Measurements from ENCODE around the gene NDUFA6.

NDUFA6 gene

DNA sequence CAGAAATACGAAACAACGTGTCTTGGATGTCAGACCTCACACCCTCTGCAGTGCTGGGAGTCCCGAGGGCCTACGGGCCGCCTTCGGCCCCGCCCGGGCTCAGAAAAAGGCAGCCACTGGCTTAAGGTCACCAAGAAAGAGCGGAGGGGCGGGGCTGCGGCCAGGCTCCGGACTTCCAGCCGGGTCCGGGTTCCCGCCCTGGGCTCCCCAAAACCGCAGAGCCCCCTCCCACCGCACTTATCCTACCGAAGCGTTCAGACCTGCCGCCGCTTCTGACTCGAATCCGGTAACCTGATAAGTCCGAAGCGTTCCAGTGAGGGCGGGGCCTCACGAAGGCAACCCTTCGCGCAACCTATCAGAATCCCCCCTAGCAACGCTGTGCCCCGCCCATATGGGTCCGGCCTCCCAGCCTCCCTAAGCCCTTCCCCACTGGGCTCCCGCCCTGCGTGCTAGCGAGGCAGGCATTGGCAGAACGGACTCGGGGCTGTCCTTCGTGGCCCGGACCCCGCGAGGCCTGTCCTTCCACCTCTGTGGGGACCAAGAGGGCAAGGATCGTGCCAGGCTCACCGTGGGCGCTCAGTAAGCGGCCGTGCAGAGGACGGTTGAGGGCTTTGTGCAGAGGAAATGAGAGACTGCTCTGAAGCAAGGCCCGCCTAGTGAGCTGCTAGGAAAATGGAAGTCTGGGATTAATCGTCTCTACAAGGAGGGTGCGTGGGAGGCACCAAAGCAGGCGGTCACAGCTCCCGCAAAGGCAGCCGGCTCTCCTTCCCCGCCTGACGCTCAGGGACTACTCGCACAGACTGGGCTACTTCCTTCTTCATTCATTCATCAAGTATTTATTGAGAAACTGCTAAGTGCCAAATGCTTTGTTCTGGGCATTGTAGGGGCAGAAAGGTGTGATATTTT is 19.8 kb downstream of the NDUFA6 start, which contains the start of gene NAGA:
Gene NAGA (minus strand): TSS at position 296 of the 906 bp plus-strand sequence. CDS start 515 bp downstream, outside the sequence.
- DNase-seq (ENCODE audit: low read depth): peak; percentile 68

DNA sequence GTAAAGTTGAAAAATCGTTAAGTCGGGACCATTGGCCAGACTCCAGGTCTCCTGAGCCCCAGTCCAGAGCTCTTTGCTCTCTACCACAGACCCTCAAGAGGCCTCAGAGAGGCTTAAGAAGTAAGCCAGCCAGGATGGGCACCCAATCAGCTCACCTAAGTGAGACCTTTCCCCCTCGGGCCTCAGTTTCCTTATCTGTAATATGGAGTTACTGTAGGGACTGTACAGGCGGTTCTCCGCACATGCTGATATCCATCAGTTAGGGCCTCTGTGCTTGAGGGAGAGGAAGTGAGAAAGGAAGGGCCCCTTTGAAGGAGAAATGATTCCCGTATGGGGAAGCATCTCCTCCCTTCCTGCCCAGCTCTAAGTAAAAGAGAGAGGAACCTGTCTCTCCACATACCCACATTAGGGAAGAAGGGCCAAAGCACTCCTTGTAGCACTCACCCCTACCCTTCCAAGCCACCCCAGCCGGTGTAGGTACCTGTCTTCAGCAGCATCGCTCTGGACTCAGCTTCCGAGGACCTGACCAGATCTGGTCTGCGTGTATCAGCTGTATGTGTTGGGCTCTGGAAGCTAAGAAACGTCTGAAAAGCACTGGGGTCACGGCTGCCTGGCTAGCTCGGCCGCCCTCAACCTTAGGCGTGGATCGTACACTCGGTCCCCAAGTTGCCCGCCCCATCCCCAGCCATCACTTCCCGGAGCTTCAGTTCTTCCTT is 20.6 kb downstream of the NDUFA6 start:
- no peak for DNase-seq (ENCODE audit: low read depth)

DNA sequence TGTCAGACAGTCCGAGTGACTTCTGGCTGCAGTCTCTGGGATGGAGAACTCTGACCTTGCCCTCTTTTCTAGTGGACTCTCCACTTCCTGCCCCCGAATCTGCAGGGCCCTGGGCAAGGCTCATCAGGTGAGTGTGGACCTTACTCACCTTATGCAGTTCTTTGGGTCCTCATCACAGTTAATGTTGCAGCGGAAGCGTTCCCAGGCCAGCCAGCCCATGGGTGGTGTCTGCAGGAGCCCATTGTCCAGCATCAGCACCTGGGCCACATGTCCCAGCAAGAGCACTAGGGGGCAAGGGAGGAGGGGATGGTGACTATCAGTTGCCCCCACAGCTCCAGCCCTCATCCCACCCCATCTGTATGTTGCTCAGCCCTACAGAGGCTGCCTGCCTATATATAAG is 22.3 kb downstream of the NDUFA6 start:
- no peak for DNase-seq (ENCODE audit: low read depth)

DNA sequence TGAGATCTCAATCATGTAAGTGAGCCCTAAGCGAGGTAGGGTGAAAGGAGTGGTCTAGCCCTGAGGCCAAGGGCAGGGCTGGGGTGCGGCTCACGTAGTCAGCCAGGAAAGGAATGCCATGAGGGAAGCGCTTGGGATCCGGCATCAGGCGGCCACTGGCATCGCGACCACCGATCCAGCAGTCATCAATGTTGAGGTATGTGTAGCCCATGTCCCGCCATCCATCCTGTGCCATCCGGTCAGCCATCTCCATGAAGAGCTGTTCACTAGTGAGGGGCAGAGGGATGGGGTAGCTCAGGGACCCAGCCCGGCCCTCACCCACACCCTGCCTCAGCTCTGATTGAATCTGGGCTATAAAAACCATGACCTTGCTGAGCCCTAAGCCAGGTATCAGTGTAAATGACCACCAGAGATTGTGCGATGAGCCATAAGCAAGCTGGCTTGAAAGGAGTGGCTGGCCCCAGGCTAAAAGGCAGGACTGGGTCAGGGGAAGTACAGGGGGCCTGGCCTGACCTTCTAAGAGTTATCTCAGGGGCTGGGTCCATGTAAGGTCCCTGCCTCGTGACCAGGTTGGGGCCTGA is 22.8 kb downstream of the NDUFA6 start:
- DNase-seq (ENCODE audit: low read depth): no peak

DNA sequence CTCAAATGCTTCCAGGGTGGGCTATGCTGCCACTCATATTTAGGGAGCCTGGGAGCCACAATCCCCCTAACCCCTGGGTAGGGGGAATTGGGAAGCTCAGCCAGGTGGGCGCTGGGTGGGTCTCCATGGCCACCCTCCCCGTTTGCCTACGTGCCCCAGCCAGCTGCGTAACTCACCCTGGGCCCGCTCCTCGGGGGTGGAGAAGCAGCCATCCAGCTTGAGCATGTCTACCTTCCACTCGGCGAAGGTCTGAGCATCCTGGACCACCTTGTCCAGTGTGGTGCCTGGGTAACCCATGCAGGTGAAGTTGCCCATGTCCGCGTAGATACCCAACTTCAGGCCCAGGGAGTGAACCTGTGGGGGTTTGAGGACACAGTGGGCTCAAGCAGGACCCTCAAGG is 23.6 kb downstream of the NDUFA6 start:
- no peak for DNase-seq (ENCODE audit: low read depth)

DNA sequence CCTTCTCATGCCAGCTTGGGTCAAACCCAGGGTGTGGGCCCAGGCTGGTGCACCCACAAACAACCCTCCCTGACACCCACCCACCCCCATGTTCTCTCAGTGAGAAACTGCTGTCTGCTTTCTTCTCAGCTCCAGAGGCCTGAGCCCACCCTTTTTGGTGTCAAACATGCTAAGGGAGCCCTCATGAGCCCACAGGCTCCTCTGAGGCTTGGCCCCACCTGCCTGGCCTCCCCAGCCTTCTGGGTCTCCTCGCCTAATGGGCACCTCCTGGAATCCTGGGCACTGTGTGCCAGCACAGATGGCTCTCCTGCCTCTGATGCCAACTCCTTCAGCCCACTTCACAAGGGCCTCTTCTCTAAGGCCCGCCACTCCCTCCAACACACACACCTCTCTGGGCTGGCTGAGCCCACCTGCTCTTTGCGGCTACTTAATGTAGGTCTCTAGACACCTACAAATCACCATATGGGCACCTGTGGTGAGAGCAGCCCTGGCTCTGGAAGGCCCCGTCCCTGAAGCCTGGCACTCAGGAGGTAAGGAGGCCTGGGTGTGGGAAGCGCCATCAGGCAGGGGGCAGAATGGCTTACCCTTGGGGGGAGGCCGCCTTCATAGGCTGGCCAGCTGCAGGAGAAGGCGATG is 24.3 kb downstream of the NDUFA6 start:
- no peak for DNase-seq (ENCODE audit: low read depth)

DNA sequence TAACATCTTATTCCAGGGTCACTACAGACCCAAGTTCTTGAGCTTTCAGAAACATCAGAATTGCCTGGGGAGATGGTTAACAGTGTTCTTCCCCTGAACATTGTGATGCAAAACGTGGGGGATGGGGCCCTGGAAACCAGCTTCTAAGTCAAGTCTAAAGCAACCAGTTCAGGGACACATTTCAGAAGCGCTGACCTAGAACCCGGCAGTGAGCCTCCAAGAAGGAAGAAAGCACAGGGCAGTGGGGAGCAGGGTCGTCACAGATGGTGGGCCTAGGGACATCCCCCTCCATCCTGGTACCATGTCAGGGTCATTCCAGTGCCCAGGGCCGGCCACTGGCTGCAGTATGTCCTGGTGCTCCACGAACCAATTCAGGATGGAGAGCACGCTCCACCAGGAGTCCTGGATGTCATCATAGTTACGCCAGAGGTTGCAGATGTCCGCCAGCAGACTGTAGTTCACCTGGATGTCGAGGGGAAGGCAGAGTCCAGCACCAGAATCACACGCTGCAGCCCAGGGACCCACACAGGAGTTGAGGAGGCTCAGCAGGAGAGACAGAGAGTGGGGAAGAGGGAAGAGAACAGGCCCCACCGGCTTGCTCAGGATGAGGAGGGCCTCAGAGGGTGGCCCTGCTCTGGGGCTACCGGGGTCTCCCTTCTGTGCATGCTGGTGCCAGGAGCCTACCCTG is 25.0 kb downstream of the NDUFA6 start:
- DNase-seq (ENCODE audit: low read depth): no peak

DNA sequence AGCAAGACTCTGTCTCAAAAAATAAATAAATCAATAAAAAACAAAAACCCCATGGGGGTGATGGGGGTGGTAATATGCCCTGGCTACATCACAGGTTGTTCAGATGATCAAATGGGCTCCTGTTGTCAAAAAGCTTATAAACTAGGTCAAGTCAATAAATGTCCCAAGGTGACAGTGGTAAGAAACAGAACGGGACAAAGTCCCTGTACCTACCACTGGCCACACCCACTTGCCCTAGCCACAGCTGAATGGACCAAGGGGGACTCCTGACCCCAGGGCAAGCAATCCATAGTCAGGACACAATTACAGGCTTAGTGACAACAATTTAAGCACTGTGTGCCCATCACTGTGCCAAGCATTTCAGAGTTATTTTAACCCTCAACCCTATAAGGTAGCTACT is 25.9 kb downstream of the NDUFA6 start:
- no peak for DNase-seq (ENCODE audit: low read depth)

DNA sequence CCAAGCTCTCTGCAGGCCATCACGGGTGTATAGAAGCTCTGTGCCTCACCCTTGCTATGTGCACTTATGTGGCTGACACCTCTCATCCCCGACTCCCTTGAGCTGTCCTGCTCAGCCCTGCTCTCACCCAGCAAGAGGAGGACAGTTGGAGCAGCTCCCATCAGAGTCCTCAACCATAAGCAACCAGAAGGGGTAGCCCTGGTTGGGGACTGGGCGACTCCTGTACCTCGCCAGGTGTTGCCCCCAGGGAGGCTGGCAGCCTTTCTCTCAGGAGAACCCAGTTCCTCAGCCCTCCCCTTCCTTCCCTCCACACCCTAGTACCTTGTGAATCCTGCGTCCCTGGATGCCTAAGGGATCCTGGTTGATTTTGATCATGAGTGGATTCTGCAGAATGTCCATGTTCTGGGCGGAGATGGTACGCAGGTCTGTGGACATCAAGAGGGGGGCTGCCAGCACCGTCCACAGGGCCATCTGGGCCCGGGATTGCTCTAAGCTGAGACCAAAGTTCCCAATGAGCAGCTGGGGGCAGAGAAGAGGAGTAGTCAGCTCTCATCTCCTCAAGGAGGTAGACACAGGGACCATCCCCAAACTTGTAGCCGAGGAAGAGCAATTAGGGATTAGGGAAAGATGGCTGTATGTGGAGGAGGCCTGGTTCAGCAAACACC is 27.9 kb downstream of the NDUFA6 start:
- DNase-seq (ENCODE audit: low read depth): no peak

DNA sequence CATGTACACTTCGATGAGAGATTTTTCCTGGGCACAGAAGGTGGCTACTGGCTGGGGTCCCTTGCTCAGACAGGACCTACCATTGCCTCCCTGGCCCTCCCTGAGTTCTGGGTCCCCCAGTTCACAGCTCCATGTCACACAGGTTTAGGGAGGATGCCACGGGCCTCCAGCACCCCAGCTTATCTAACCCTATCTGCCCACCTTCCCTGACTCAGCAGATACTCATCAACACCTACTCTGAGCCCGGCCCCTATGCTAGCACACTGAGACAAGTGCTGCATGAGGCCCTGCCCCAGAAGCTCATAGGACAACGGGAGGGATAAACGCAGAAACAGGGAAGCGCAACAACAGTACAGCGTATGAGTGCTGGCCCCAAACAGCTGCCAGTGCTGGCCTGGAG is 29.5 kb downstream of the NDUFA6 start:
- no peak for DNase-seq (ENCODE audit: low read depth)

DNA sequence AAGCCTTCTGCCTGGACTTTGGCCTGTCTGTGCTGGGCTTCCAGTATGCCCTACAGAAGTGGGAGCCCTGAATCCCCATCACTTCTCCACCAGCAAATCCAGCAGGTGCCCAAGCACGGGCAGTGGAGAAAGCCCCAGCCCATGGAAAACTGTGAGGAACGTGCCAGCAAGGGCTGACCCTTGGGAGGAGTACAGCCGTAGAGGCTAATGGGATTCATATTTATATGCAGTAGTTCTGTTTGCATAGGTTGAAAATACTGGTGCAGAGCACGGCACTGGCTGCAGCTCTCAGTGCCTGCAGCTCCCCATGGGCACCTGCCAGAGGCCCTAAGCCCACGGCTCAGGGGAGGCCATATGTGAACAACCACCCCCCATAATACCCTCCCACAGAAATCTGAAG is 30.1 kb downstream of the NDUFA6 start:
- no peak for DNase-seq (ENCODE audit: low read depth)

DNA sequence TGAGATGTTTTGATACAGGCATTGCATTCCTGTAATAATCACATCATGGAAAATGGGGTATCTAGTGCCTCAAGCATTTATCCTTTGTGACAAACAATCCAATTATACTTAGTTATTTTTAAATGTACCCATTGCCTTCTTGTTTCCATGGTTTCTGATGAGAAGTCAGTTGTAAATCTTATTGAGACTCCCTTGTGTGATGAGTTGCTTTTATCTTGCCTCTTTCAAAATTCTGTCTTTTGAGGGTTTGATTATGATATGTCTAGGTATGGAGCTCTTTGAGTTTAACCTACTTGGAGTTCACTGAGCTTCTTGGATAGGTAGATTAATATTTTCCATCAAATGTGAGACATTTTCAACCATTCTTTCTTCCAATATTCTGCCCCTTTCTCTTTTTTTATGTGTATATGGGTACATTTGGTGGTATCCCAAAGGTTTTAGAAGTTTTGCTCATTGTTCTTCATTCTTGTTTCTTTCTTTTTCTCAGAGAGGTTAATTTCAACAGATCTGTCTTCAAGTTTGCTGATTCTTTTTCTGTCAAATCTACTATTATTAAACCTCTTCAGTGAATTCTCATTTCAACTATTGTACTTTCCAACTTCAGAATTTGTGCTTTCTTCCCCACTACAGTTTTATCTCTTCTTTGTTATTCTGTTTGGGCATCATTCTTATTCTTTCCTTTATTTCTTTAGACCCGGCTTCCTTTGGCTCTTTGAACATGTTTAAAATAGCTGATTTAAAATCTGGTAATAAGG is 33.6 kb downstream of the NDUFA6 start:
- no peak for DNase-seq (ENCODE audit: low read depth)

DNA sequence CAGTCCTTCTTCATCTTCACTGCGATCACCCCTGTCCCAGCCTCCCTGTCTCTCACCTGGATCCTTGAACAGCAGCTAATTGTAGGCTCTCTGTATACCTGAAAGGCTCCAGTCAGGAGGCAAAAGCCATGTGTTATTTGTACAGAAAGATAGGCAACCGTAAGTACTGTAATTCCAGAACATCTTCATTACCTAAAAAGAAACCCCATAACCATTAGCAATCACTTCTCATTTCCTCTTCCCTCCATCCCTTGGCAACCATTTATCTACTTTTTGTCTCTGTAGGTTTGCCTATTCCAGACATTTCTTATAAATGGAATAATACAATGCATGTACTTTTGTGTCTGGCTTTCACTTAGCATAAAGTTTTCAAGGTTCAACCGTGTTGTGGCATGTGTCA is 37.8 kb downstream of the NDUFA6 start:
- no peak for DNase-seq (ENCODE audit: low read depth)

DNA sequence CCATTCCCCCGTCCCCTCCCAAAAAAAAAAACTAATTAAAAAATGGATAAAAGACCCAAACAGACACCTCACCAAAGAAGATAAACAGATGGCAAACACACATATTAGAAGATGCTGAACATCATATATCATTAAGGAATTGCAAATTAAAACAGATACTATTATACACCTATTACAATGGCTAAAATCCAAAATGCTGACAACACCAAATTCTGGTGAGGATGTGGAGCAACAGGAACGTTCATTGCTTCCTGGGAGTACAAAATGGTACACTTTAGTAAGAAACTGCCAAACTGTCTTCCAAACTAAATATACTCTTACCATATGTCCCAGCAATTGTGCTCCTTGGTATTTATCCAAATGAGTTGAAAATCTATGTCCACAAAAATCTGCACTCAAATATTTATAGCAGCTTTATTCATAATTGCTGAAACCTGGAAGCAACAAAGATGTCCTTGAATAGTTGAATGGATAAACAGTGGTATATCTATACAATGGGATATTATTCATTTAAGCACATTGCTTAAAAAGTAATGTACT is 39.9 kb downstream of the NDUFA6 start:
- no peak for DNase-seq (ENCODE audit: low read depth)

DNA sequence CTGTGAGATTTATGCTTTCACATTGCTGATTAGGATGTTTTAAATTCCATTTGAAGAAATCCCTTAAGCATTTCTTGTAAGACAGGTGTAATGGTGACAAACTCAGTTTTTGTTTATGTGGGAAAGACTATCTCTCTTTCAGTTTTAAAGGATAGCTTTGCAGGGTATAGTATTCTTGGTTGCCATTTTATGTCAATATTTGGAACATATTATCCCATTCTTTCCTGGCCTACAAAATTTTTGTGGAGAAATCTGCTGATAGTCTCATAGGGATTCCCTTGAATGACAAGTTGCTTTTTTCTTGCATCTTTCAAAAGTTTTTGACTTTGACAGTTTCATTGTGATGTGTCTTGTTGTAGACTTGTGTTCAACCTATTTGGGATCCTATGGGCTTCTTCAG is 48.8 kb downstream of the NDUFA6 start:
- DNase-seq (ENCODE audit: low read depth): no peak

DNA sequence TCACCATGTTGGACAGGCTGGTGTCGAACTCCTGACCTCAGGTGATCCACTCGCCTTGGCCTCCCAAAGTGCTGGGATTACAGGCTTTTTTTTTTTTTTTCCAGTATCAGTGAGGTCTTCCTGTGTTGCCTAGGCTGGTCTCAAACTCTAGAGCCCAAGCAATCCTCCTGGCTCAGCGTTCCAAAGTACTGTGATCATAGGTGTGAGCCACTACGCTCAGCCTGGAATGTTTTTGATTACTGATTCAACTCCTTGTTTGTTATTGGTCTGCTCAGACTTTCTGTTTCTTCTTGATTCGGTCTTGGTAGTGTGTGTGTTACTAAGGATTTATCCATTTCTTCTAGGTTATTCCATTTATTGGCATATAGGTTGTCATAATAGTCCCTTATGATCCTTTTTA is 51.3 kb downstream of the NDUFA6 start:
- DNase-seq (ENCODE audit: low read depth): no peak
